K562 (cell line): ENCODE measurements around the gene COL8A2. TPM values are rescaled to one million over a fixed set of nuclear protein-coding genes. Genes with fewer than 3 reads are reported as not detected.
A peak's percentile ranks its signal among the peaks of the same experiment; 100 is the strongest.

Source experiments
- BRCA1 ChIP-seq, 2 experiments: fragments of 450-650 bp in 1 of 2; sonication (generic) in 1 of 2; formaldehyde crosslinking in 1 of 2; IDR thresholded peaks; 2 replicates each; pipeline versions ENCODE4 v1.5.0 to v1.6.1; 2017 to 2020; ENCODE audit warnings: mild to moderate bottlenecking in 1 of 2, missing genetic modification reagents in 1 of 2
- CTBP1 ChIP-seq: fragments of 450-650 bp; IDR thresholded peaks from 2 replicates; pipeline ENCODE4 v1.6.1; 2016; ENCODE audit warnings: borderline replicate concordance
- E2F8 ChIP-seq: fragments of 450-650 bp; IDR thresholded peaks from 2 replicates; pipeline ENCODE4 v1.7.1; 2018; ENCODE audit warnings: mild to moderate bottlenecking, low read depth; ENCODE audit not compliant: partially characterized antibody
- ELF2 ChIP-seq: fragments of 250-450 bp; sonication (Bioruptor Pico); IDR thresholded peaks from 2 replicates; pipeline ENCODE4 v1.5.0; 2021; ENCODE audit warnings: mild to moderate bottlenecking
- GTF3C2 ChIP-seq: IDR thresholded peaks from 3 replicates; pipeline ENCODE4 v1.6.1; 2011; ENCODE audit warnings: borderline replicate concordance, mild to moderate bottlenecking, moderate library complexity; ENCODE audit not compliant: insufficient read length; ENCODE audit errors: extremely low read depth
- KLF13 ChIP-seq: fragments of 450-650 bp; IDR thresholded peaks from 2 replicates; pipeline ENCODE4 v1.6.1; 2016; ENCODE audit warnings: missing genetic modification characterization, low read depth, mild to moderate bottlenecking, missing compliant biosample characterization, moderate library complexity, borderline replicate concordance
- SRF ChIP-seq, 2 experiments: fragments of 250-450, 450-650 bp in 1 of 2; sonication (Bioruptor Pico) in 1 of 2; sonication (generic) in 1 of 2; formaldehyde crosslinking; IDR thresholded peaks; 2 replicates each; pipeline versions ENCODE4 v1.5.0 to v1.5.1; 2020 to 2022; ENCODE audit warnings: mild to moderate bottlenecking in 1 of 2, missing genetic modification reagents in 1 of 2
- THRAP3 ChIP-seq: fragments of 450-650 bp; IDR thresholded peaks from 2 replicates; pipeline ENCODE4 v1.6.1; 2016; ENCODE audit warnings: mild to moderate bottlenecking, inconsistent platforms, borderline replicate concordance
- polyA plus RNA-seq, 8 experiments: library from polyadenylated mRNA; depleted of rRNA in 4 of 8; stranded (reverse) in 5 of 8; unstranded in 3 of 8; fragments of >200 nt; fragmentation: Nextera tagmentation in 2 of 8; fragmentation: Illumina TruSeq in 1 of 8; extraction: Ambion mirVana in 2 of 8; extraction: Trizol in 1 of 8; gene quantifications; 2 replicates each; pipeline versions ENCODE4 v1.2.1 to v1.2.3, GENCODE V29; 2011 to 2014; ENCODE audit warnings: inconsistent platforms in 1 of 8, missing spikeins in 1 of 8
- total RNA-seq, 7 experiments: library from RNA; depleted of rRNA in 6 of 7; stranded (reverse); fragments of >200 nt in 6 of 7; fragmentation: Illumina TruSeq in 2 of 7; extraction: Trizol in 2 of 7; gene quantifications; 2 replicates each; pipeline versions ENCODE4 v1.2.1 to v1.2.3, GENCODE V29; 2011 to 2021; ENCODE audit warnings: low replicate concordance in 1 of 7
- TF ChIP-seq, protein P1 (sequence below), 3 experiments: fragments of 200-800 bp in 1 of 3; sonication (Bioruptor generic) in 1 of 3; sonication (generic) in 1 of 3; formaldehyde crosslinking in 1 of 3; IDR thresholded peaks; 2 replicates each; pipeline versions ENCODE4 v1.6.1 to v1.8.0; 2016 to 2022; ENCODE audit warnings: mild to moderate bottlenecking in 2 of 3, missing compliant biosample characterization in 2 of 3, missing genetic modification characterization in 2 of 3, missing genetic modification reagents in 1 of 3
- TF ChIP-seq, protein P2 (sequence below), 2 experiments: fragments of 450-650 bp; IDR thresholded peaks; 2 replicates each; pipeline ENCODE4 v1.6.1; 2016
- TF ChIP-seq, protein P3 (sequence below), 2 experiments: fragments of 450-650 bp in 1 of 2; IDR thresholded peaks; 2 replicates each; pipeline ENCODE4 v1.6.1; 2011 to 2017; ENCODE audit warnings: low read depth in 2 of 2, antibody characterized with exemption in 1 of 2, borderline replicate concordance in 1 of 2, low read length in 1 of 2, mild to moderate bottlenecking in 1 of 2, mixed read lengths in 1 of 2; ENCODE audit not compliant: control insufficient read depth in 1 of 2

Gene COL8A2
- total and polyA plus RNA-seq, 9 of the 15 experiments (the other 6 are each of a cell fraction or from before 2014, with no cell fraction given): 0.03 to 0.14 (median 0.04) TPM; not detected in 5

GRCh38 chr1:36099681-36100341 is 25.2 kb downstream of the COL8A2 start (continued):
- TF ChIP-seq, protein P1, sequence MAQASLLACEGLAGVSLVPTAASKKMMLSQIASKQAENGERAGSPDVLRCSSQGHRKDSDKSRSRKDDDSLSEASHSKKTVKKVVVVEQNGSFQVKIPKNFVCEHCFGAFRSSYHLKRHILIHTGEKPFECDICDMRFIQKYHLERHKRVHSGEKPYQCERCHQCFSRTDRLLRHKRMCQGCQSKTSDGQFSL (CRISPR knock-in tag; IDR thresholded peaks at IDR 0.05): peak; percentile 77
- TF ChIP-seq, protein P1 (tag; IDR thresholded peaks at IDR 0.05): no peak
- TF ChIP-seq ELF2 (CRISPR knock-in tag): peak; percentile 16; the same call in 1 of the 2 replicates
- TF ChIP-seq CTBP1: peak; percentile 88
- TF ChIP-seq, protein P2, sequence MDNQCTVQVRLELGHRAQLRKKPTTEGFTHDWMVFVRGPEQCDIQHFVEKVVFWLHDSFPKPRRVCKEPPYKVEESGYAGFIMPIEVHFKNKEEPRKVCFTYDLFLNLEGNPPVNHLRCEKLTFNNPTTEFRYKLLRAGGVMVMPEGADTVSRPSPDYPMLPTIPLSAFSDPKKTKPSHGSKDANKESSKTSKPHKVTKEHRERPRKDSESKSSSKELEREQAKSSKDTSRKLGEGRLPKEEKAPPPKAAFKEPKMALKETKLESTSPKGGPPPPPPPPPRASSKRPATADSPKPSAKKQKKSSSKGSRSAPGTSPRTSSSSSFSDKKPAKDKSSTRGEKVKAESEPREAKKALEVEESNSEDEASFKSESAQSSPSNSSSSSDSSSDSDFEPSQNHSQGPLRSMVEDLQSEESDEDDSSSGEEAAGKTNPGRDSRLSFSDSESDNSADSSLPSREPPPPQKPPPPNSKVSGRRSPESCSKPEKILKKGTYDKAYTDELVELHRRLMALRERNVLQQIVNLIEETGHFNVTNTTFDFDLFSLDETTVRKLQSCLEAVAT (IDR thresholded peaks at IDR 0.05): 0 out of 4 replicates have a peak, but pooled peaks of 1 of the 2 experiments have one; percentile 56
- TF ChIP-seq, protein P3, sequence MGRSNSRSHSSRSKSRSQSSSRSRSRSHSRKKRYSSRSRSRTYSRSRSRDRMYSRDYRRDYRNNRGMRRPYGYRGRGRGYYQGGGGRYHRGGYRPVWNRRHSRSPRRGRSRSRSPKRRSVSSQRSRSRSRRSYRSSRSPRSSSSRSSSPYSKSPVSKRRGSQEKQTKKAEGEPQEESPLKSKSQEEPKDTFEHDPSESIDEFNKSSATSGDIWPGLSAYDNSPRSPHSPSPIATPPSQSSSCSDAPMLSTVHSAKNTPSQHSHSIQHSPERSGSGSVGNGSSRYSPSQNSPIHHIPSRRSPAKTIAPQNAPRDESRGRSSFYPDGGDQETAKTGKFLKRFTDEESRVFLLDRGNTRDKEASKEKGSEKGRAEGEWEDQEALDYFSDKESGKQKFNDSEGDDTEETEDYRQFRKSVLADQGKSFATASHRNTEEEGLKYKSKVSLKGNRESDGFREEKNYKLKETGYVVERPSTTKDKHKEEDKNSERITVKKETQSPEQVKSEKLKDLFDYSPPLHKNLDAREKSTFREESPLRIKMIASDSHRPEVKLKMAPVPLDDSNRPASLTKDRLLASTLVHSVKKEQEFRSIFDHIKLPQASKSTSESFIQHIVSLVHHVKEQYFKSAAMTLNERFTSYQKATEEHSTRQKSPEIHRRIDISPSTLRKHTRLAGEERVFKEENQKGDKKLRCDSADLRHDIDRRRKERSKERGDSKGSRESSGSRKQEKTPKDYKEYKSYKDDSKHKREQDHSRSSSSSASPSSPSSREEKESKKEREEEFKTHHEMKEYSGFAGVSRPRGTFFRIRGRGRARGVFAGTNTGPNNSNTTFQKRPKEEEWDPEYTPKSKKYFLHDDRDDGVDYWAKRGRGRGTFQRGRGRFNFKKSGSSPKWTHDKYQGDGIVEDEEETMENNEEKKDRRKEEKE (IDR thresholded peaks at IDR 0.05; ENCODE audit: borderline replicate concordance in 1 of 2, control insufficient read depth in 1 of 2, low read depth in 2 of 2, low read length in 1 of 2): no peak
- TF ChIP-seq THRAP3: peak; percentile 65; the same call in 1 of the 2 replicates
- TF ChIP-seq BRCA1 (IDR thresholded peaks at IDR 0.05): no peak
- 0 out of 2 replicates have a peak, but pooled peaks have one; percentile 71 for TF ChIP-seq BRCA1 (CRISPR knock-in tag; IDR thresholded peaks at IDR 0.05)
- peak; percentile 38; the same call in 1 of the 2 replicates for TF ChIP-seq KLF13 (tag)
- peak in 1 of 2 experiments; percentile 21; a peak in 1 of 4 replicates for TF ChIP-seq SRF (CRISPR knock-in tag; IDR thresholded peaks at IDR 0.05)
- no peak for TF ChIP-seq GTF3C2
- TF ChIP-seq E2F8: peak; percentile 59
